GM21528 (cell line): ENCODE measurements around the gene DGKG.

ENCODE experiments used
- ATAC-seq: cut with Tn5 transposase; IDR thresholded peaks from one replicate; pipeline ENCODE4 v1.9.1; 2021; ENCODE audit warnings: mild to moderate bottlenecking, moderate library complexity; ENCODE audit not compliant: unreplicated experiment, low FRiP score

The DGKG gene

GRCh38 chr3:186361762-186362536, at the start of gene DGKG:
Gene DGKG (minus strand): TSS chr3:186362234. CDS start chr3:186320459, 41,775 bp downstream.
- ATAC-seq: peak; percentile 56

GRCh38 chr3:186411089-186411488, 49.1 kb upstream of the DGKG start:
- no peak for ATAC-seq

GRCh38 chr3:186406669-186407635, 44.9 kb upstream of the DGKG start:
- no peak for ATAC-seq

GRCh38 chr3:186401556-186401955, 39.5 kb upstream of the DGKG start:
- ATAC-seq: no peak

- no peak for ATAC-seq
Measured at GRCh38 chr3:186400662-186401061, 38.6 kb upstream of the DGKG start.

GRCh38 chr3:186400026-186400425, 38.0 kb upstream of the DGKG start:
- no peak for ATAC-seq

GRCh38 chr3:186394566-186395217, 32.7 kb upstream of the DGKG start:
- ATAC-seq: no peak

GRCh38 chr3:186386883-186387560, 25.0 kb upstream of the DGKG start:
- ATAC-seq: no peak

- ATAC-seq: no peak
Measured at GRCh38 chr3:186385856-186386602, 24.0 kb upstream of the DGKG start.

- no peak for ATAC-seq
Measured at GRCh38 chr3:186383026-186383993, 21.3 kb upstream of the DGKG start.

- no peak for ATAC-seq
Measured at GRCh38 chr3:186382217-186382885, 20.3 kb upstream of the DGKG start.

- no peak for ATAC-seq
Measured at GRCh38 chr3:186381424-186382216, 19.6 kb upstream of the DGKG start.

- ATAC-seq: no peak
Measured at GRCh38 chr3:186380622-186381380, 18.8 kb upstream of the DGKG start.

GRCh38 chr3:186375443-186375842, 13.4 kb upstream of the DGKG start:
- no peak for ATAC-seq

GRCh38 chr3:186374376-186374775, 12.3 kb upstream of the DGKG start:
- no peak for ATAC-seq

- ATAC-seq: no peak
Measured at GRCh38 chr3:186369217-186369616, 7.2 kb upstream of the DGKG start.
